ENCODE results near the gene PROX2.
A peak's percentile ranks its signal among the peaks of the same experiment; 100 is the strongest.

The PROX2 gene

GRCh38 chr14:74908861-74909341 lies 33.0 kb upstream of the PROX2 start:
- TF ChIP-seq MYC (IDR thresholded peaks at IDR 0.05; ENCODE audit: low read depth, low read length) (no peak), CTCF (IDR thresholded peaks at IDR 0.05; ENCODE audit: low read depth, low read length) (no peak), POLR2A (IDR thresholded peaks at IDR 0.05; ENCODE audit: extremely low read depth, insufficient read length) (no peak), MAX (IDR thresholded peaks at IDR 0.05; ENCODE audit: low read depth, low read length) (no peak)
- no peak for DNase-seq (ENCODE audit: low read depth)

GRCh38 chr14:74907744-74908143 lies 31.8 kb upstream of the PROX2 start:
- TF ChIP-seq MYC (IDR thresholded peaks at IDR 0.05; ENCODE audit: low read depth, low read length) (no peak), POLR2A (IDR thresholded peaks at IDR 0.05; ENCODE audit: extremely low read depth, insufficient read length) (no peak), MAX (IDR thresholded peaks at IDR 0.05; ENCODE audit: low read depth, low read length) (no peak), CTCF (IDR thresholded peaks at IDR 0.05; ENCODE audit: low read depth, low read length) (no peak)
- DNase-seq (ENCODE audit: low read depth): no peak
- H3K4me3 ChIP-seq (ENCODE audit: low read depth, low read length): no peak overlapping the region

More at GRCh38 chr14:74908861-74909341, 33.0 kb upstream of the PROX2 start:
- H3K4me3 ChIP-seq (ENCODE audit: low read depth, low read length): no peak overlapping the region

GRCh38 chr14:74906925-74907521 lies 31.1 kb upstream of the PROX2 start:
- H3K4me3 ChIP-seq (ENCODE audit: low read depth, low read length): no peak overlapping the region
- DNase-seq (ENCODE audit: low read depth): no peak
- TF ChIP-seq MYC (IDR thresholded peaks at IDR 0.05; ENCODE audit: low read depth, low read length) (no peak), CTCF (IDR thresholded peaks at IDR 0.05; ENCODE audit: low read depth, low read length) (peak; percentile 14), POLR2A (IDR thresholded peaks at IDR 0.05; ENCODE audit: extremely low read depth, insufficient read length) (no peak), MAX (IDR thresholded peaks at IDR 0.05; ENCODE audit: low read depth, low read length) (no peak)

- no peak overlapping the region for H3K4me3 ChIP-seq (ENCODE audit: low read depth, low read length)
- peak; percentile 69 for DNase-seq (ENCODE audit: low read depth)
- peak; percentile 95 for TF ChIP-seq MYC (IDR thresholded peaks at IDR 0.05; ENCODE audit: low read depth, low read length)
- no peak for TF ChIP-seq POLR2A (IDR thresholded peaks at IDR 0.05; ENCODE audit: extremely low read depth, insufficient read length)
- peak; percentile 98 for TF ChIP-seq MAX (IDR thresholded peaks at IDR 0.05; ENCODE audit: low read depth, low read length)
- peak; percentile 89 for TF ChIP-seq CTCF (IDR thresholded peaks at IDR 0.05; ENCODE audit: low read depth, low read length)
Measured at GRCh38 chr14:74905595-74906142, 29.7 kb upstream of the PROX2 start.

GRCh38 chr14:74904635-74905503 lies 28.9 kb upstream of the PROX2 start:
- TF ChIP-seq CTCF (IDR thresholded peaks at IDR 0.05; ENCODE audit: low read depth, low read length): no peak
- TF ChIP-seq MAX (IDR thresholded peaks at IDR 0.05; ENCODE audit: low read depth, low read length): no peak
- TF ChIP-seq MYC (IDR thresholded peaks at IDR 0.05; ENCODE audit: low read depth, low read length): no peak
- TF ChIP-seq POLR2A (IDR thresholded peaks at IDR 0.05; ENCODE audit: extremely low read depth, insufficient read length): no peak
- no peak overlapping the region for H3K4me3 ChIP-seq (ENCODE audit: low read depth, low read length)
- DNase-seq (ENCODE audit: low read depth): no peak

Data from NB4 (cell line).